ENCODE measurements around the gene GBP6. TPM values are rescaled to one million over a fixed set of nuclear protein-coding genes. Genes with fewer than 3 reads are reported as not detected.
"Not testable (repeated sequence)": the region's sequence is repeated elsewhere in the genome, so short reads cannot be mapped to it uniquely, and the experiment has no call there.

The GBP6 gene, protein sequence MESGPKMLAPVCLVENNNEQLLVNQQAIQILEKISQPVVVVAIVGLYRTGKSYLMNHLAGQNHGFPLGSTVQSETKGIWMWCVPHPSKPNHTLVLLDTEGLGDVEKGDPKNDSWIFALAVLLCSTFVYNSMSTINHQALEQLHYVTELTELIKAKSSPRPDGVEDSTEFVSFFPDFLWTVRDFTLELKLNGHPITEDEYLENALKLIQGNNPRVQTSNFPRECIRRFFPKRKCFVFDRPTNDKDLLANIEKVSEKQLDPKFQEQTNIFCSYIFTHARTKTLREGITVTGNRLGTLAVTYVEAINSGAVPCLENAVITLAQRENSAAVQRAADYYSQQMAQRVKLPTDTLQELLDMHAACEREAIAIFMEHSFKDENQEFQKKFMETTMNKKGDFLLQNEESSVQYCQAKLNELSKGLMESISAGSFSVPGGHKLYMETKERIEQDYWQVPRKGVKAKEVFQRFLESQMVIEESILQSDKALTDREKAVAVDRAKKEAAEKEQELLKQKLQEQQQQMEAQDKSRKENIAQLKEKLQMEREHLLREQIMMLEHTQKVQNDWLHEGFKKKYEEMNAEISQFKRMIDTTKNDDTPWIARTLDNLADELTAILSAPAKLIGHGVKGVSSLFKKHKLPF
- not detected in 2 replicates for total RNA-seq

DNA sequence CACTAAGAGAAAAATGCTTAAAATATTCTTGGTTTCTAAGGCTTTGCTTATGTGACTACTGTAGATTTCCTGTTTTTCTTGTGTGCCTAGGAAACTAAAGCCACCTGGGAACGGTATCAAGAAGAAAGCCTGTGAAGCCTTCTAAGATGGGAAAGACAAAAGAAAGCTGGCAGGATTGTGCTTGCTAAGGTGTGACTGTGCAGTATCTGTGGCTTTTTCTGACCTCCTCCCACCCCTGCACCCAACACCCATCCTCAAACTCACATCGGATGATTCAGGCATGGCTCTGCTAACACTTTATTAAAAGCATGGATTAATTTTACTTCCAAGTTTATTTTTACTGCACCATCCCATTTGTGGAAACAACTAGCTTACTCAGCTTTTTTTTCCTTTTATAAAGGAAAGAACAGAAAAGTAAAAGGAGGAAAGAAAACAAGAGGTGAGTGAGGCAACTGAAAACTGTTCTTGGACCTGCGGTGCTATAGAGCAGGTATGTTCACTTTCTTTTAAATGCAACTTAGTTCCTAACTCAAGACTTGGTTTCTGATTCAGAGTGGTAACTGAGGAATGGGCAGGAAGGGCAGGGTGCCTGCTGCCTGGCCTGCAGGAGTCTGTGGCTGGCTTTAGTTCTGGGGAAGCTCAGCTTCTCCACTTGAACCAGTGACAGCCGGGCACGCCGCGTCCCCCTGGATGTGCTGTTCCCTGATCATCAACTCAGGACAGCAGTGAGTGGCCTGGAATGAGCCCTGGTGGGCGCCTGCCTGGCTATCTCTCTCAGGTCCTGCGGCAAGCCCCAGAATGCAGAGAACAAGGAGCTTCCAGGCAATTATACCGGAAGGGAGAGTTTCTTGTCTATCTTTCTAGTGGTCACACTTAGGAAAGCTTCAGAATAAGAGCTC is at the start of gene GBP6:
TSS of gene GBP6 (plus strand) at position 422 of the 899 bp plus-strand sequence. CDS start 4,493 bp downstream, outside the sequence.
- no peak for DNase-seq (ENCODE audit: low read depth, low spot score)

DNA sequence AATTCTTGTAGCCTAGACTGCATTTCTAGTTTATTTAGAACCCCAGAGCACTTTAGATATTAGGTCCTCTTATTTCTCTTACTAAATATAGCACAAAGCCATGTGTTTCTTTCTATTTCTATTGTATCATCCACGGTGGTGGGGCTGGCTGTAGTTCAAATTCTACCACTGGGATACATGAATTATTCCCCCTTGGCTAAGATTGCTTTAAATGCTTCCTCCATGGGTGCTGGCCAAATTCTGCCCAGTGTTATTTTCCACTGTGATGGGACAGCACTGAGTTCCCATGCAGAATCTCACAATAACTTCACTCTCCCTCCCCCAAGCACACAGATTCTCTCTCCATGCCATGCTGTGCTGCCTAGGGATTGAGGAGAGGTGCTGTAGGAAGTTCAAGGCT is 41.5 kb upstream of the GBP6 start:
- DNase-seq (ENCODE audit: low read depth, low spot score), result no peak

DNA sequence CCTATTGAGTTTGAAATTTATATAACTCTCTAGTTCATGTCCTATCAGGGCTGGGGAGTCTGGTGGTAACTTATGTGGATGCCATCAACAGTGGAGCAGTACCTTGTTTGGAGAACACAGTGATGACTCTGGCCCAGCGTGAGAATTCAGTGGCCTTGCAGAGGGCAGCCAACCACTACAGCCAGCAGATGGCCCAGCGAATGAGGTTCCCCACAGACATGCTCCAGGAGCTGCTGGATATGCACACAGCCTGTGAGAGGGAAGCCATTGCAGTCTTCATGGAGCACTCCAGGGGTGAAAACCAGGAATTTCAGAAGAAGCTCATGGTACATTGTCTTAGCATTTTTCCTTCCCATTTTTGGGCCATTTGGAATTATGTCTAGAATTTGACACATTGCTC is 32.0 kb upstream of the GBP6 start:
- no peak for DNase-seq (ENCODE audit: low read depth, low spot score)

DNA sequence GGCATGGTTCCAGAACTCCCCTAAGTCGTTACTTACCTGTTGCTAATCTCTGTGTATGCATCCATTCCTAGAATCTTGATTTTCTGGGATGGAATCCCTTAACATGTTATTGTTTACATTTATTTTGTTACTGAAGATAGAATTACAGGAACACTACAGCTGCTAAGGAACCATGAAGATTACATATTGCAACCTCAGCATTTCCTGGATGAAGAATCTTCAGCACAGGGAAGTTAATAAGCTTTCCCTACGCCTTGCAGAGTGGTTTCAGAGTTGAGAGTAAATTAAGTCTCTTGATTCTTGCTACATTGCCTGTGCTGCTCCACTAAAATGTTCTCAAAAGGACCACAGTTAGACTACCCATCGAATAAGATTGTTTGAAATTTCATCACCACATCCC is 31.4 kb upstream of the GBP6 start:
- no peak for DNase-seq (ENCODE audit: low read depth, low spot score)

DNA sequence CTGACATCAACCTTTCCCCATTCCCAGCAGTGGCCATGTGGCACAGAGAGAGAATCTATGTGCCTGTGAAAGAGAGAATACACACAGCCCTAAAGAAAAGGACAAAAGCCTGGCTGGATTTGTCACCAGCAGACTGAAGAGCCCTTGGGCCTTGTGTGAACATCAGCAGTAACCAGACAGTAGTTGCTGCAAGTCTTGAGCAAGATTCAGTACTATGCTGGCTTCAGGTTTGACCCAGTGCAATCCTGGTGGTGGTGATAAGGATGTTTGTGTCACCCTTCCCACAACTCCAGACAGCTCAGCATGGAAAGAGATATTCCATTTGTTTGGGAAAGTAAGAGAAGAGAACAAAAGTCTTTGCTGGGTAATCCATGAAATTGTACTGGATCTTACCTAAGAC is 28.4 kb upstream of the GBP6 start:
- DNase-seq (ENCODE audit: low read depth, low spot score), result no peak

DNA sequence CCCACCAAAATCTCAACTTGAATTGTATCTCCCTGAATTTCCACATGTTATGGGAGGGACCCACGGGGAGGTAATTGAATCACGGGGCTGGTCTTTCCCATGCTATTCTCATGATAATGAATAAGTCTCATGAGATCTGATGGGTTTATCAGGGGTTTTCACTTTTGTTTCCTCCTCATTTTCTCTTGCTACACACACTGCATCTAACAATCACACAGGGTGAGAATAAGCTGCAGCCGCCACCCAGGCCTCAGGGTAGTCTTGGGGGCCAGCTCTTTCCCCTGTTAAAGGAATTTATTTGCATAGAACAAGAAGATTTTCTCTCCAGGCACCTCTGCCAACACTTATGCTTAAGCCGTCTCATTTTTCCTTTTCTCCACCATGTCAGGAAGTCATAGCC is 26.0 kb upstream of the GBP6 start:
- no peak for DNase-seq (ENCODE audit: low read depth, low spot score)

DNA sequence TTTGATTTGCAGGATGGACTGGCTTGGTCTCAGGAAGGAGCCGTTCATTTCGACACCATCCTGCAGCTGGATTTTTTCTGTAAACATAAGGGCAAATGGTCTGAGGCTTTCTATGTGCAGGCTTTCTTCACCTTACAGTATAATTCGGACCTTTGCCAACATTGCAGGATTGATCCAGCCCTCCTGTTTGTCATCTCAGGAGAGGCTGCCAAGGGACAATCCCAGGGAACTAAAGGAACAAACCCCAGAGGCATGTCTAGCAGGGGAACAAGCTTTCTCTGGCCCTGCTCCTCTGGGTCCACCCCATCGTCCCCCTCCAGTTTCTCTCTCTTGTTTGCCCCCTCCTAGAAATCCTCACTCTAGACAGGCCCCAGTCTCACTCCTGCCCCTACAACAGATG is 24.8 kb upstream of the GBP6 start:
- no peak for DNase-seq (ENCODE audit: low read depth, low spot score)

DNA sequence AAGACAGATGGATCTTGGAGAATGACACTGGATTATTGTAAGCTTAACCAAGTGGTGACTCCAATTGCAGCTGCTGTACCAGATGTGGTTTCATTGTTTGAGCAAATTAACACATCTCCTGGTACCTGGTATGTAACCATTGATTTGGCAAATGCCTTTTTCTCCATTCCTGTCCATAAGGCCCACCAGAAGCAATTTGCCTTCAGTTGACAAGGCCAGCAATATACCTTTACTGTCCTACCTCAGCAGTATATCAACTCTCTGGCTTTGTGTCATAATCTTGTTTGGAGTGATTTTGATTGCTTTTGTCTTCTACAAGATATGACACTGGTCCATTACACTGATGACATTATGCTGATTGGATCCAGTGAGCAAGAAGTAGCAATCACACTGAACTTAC is 18.4 kb upstream of the GBP6 start:
- DNase-seq (ENCODE audit: low read depth, low spot score), result not testable (repeated sequence)

DNA sequence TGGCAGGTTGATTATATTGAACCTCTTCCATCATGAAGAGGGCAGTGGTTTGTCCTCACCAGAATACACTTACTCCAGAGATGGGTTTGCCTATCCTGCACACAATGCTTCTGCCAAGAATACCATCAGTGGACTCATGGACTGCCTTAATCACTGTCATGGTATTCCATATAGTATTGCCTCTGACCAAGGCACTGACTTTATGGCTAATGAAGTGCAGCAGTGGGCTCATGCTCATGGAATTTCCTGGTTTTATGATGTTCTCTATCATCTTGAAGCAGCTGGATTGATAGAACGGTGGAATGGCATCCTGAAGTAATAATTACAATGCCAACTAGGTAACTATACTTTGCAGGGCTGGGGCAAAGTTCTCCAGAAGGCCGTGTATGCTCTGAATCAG is 16.6 kb upstream of the GBP6 start:
- no peak for DNase-seq (ENCODE audit: low read depth, low spot score)

DNA sequence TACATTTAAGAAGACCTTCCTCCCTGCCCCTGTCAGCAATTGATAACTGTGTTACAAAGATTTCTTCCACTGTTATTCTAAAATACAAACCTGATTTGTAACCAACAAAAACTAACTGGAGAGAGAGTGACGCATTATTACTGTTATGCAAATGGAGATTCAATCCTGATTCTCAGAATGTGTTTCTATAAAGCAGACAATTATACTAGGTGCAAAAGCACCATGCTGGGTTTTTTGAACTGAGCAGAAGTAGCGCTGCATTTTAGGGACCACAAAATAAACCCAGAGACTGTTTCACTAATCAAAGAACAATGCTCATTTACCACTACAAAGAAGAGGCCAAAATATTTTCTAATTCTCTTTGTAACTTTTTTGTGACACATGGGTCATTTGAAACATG is 13.6 kb upstream of the GBP6 start:
- no peak for DNase-seq (ENCODE audit: low read depth, low spot score)

DNA sequence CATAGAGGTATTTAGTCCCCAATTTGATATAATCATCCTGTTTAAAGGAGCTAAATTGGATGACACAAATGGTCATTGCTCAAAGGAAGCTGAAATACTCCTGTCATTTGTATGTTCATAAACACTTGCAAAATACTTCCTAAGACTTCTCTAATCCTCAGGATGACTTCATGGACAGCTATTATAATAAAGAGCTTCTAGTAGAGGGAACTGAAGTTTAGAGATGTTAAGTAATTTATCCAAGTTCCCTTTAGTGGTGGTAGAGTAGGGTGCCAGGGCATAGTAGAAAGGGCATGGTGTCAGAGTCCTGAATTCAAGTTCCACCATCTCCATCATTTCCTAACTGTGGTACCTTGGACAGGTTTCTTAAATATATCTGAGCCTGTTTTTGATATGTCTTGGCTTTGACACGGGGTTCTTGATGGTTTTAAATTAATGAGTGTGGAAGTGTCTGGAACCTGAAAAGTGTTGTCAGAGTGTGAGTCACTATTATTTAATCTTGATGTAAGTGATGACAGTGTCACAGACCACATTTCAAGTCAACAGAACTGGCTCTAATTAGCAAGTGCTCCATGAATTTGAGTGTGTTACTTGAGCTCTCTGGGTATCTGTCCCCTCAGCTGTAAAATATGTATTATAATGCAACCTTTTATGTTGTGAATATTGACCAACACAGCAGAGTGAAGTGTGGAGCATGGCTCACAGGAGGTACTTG is 12.1 kb upstream of the GBP6 start:
- DNase-seq (ENCODE audit: low read depth, low spot score), result no peak

DNA sequence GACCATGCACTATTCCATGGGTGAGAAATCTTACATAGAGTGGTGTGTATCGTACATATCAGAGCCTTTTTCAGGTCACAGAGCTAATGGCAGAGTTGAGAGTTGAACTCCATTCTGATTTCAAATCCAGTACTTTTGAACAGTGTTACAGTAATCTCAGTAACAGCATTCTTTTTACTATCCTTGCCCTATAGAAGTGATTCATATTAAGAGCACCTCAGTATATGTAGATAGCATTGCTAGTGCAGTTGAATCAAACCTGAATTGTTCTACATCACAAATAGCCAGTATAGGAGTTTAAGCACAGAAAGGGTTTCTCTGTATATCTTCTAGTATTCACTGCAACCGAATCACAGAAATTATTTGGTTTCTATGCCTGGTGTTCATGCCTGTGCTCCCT is 11.4 kb upstream of the GBP6 start:
- no peak for DNase-seq (ENCODE audit: low read depth, low spot score)

DNA sequence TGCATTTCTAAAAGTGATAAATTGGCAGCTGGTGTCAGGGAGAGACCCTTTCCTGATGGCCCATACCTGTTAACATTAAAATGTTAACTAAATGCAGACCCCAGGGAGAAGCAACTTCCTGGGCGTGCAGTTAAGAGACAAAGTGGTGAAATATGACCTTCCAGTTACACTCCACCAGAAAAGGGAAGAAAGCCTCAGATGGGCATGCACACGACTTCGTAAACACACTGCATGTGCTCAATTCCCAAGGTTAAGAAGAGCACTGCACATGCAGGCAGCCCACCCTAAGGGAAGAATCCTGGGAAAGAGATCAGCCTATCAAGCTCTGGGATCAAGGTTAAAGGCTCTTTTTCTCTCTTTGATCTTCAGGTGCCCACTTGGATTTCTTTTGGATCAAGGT is 9.7 kb upstream of the GBP6 start:
- no peak for DNase-seq (ENCODE audit: low read depth, low spot score)

DNA sequence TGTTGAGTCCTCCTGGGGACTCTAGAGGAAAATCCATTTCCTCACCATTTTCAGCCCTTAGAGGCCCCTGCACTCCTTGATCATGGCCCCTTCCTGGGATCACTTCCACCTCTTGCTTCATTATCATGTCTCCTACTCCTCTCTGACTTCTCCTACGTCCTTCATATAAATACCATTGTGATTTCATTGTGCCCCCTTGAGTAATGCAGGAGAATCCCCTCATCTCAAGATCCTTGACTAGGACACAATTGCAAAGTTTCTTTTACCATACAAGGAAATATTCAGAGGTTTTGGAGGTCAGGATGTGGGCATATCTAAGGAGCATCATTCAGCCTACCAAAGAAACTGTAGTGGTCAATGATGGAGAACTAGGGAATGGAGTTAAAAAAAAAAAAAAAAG is 8.8 kb upstream of the GBP6 start:
- DNase-seq (ENCODE audit: low read depth, low spot score), result no peak

DNA sequence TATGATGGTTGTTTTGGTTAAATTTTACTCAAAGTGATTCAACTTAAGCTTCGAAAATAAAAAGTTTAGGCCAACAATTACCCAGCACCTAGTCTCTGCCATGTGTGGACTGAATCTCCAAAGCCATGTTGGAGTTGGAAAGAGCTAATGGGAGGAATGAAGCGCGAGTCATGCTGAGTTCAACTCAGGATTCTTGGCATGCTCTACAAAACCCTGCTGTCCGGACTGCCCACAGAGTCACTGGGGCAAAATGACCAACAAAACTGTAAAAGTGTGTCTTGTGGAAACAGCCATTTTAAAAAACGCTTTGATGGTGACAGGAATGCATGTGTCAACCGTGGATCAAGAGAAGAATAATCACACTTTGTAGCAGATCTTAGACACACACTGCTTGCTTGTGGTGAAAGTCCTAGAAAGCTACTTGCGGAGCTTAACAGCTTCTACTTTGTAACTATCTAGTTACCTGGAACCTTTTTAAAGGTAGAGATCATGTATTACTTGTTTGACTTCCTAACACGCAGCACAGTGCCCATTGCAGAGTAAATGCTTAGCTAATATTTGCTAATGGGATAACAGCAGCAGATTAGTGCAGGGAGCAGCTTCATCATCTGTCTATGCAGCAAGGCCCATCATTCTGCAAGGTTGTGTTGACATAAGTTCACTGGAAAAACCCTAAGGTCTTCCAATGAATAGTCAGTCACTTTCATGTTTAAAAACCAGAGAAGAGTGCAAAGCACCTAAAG is 7.0 kb upstream of the GBP6 start:
- DNase-seq (ENCODE audit: low read depth, low spot score), result no peak

DNA sequence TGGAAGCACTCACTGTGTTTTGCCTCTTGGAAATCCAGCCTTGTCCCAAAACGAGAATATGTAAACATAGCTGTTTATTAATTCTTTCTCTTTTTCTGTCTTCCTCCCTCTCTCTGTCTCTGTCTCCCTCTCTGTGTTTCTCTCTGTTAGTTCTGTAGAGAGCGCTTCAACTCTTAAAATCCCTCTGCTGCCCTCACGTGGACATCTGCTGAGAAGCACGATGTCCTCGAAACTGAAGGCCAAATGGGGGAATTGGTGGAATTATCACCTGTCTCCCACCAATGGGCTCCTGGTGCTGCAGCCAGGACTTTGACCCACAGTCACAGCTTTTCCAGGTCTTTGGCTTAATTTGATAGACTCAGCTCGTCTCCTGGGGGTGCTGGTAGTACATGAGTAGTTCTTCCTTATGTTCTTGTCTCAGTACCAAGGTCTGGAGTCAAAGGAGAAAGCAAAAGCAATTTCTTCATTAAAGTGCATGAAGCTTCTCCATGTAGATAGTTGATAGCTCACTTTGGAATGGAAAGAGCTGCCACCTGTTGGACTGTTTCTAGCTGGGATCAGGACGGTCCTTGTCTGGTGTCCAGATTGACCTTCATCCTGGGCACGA is 5.5 kb upstream of the GBP6 start:
- DNase-seq (ENCODE audit: low read depth, low spot score), result peak; percentile 19

DNA sequence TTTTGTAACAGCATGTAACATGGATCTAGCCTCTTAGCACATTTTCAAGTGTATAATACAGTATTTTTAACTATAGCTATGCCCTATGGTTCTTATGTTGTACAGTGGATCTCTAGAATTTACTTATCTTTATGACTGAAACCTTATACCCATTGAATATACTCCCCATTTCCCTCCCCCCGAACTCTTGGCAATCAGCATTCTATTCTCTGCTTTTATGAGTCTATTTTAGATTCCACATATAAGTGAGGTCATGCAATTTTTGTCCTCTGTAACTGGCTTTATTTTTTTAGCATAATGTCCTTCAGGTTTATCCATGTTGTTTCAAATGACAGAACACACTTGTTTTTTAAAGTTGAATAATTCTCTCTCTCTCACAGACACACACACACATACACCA is 3.1 kb upstream of the GBP6 start:
- no peak for DNase-seq (ENCODE audit: low read depth, low spot score)

DNA sequence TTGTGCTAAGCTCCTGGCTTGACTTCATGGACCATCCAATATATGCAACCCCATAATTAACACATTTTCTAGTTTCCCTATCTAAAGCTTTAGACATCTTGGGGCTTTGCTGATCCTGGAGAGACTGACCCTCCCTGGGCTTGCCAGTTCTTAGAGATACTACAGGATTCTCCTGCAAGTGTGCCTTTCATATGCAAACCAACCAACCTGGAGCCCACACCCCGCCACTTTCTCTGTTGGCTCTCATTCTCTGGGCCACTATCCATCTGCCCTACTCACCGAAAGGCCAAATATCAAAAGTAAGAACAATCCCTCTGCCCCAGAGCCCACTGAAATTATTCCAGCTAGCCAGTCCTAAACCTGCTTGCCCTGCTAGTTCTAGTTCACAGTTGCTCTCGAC is 2.2 kb upstream of the GBP6 start:
- DNase-seq (ENCODE audit: low read depth, low spot score), result no peak

DNA sequence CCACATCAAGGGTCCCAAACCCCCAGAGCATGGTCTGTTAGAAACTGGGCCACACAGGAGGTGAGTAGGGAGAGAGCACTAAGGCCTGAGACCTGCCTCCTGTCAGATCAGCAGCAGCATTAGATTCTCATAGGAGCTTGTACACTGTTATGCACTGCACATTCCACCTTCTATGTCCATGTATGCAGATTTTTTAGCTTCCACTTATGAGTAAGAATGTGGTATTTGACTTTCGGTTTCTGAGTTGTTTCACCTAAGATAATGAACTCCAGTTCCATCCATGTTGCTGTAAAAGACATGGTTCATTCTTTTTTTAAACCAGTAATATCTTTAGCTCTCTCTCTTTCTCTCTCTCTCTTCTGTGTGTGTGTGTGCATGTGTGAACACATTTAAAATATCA is 663 bp upstream of the GBP6 start:
- no peak for DNase-seq (ENCODE audit: low read depth, low spot score)

DNA sequence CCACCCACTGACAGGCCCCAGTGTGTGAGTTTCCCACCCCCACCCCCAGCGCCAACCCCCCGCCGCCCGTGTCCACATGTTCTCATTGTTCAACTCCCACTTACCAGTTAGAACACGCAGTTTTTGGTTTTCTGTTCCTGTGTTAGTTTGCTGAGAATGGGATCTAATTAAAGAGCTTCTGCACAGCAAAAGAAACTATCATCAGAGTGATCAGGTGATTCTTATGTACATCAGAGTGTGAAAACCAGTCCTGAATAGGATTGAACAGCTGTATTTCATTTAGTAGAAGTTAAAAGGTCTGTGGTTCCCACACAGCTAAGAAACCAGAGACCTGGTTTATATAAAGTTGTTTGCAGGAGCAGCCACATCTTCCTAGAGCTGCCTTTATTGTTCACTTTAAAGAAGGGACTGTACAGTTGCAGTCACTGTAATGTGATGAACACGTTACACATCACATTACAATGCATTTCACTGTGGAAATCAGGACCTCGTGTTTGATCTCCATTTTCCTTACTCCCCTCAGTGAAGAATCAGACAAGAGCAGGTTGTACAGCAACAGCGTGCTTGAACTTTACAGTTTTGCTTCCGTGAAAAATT is 1.2 kb downstream of the GBP6 start:
- DNase-seq (ENCODE audit: low read depth, low spot score), result no peak
